ENCODE measurements around the gene UNC119B.
A peak's percentile ranks its signal among the peaks of the same experiment; 100 is the strongest.
"Not testable (repeated sequence)": the region's sequence is repeated elsewhere in the genome, so short reads cannot be mapped to it uniquely, and the experiment has no call there.

Gene UNC119B

DNA sequence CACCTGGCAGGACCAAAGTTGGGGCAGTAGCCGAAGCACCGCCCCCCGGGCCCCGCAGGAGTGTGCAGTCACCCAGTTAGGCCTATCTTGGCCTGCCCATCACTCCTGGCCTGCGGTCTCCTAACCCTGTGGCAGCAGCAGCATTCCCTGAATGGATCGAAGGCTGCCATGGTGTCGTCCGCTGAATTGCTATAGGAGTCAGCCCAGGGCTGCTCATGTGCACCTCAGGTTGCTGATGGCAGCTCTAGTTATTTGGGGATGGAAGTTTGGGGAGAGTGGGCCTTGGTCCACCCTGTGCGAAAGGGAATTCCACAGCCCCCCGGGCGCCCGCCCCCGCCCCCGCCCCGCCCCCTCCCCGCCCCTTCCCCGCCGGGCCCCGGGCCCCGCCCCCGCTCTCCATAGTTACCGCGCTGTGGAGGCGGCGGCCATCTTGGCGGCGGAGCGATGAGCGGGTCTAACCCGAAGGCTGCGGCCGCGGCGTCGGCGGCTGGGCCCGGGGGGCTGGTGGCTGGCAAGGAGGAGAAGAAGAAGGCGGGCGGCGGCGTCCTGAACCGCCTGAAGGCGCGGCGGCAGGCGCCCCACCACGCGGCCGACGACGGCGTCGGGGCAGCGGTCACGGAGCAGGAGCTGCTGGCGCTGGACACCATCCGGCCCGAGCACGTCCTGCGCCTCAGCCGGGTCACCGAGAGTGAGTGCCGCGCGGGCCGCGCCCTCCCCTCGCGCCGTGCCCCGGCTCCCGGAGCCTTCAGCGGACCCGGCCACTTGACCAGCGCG, at the start of gene UNC119B:
UNC119B (plus strand) TSS at position 428 of the 774 bp plus-strand sequence; CDS start at position 445, 17 bp downstream.
- DNase-seq = peak in 1 of 2 donors; percentile 43

DNA sequence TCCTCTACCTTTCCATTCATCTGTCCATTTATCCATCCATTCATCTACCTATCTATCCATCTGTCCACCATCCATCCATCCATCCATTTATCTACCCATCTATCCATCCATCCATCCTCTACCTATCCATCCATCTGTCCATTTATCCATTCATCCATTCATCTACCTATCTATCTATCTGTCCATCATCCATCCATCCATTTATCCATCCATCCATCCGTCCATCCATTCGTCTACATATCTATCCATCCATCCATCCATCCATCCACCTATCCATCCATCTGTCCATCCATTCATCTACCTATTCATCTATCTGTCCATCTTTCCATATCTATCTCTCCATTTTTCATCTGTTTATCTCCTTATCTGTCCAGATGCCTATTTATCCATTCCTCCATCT, 48.8 kb upstream of the UNC119B start:
- no peak for DNase-seq

DNA sequence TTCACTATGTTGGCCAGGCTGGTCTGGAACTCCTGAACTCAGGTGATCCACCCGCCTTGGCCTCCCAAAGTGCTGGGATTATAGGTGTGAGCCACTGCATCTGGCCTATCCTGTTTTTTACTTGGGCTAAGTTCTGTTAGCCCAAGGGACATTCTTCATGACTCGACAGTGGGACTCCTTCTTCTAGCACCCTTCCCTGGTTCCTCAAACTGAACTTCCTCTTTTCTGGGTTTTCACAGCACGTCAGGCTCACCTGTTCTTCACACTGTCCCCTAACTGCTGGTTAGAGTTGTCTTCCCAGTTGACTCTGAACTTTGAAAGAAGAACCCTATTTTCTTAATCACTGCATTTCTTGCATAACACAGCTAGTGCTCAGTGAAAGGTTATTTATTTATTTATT, 47.4 kb upstream of the UNC119B start:
- no peak for DNase-seq

DNA sequence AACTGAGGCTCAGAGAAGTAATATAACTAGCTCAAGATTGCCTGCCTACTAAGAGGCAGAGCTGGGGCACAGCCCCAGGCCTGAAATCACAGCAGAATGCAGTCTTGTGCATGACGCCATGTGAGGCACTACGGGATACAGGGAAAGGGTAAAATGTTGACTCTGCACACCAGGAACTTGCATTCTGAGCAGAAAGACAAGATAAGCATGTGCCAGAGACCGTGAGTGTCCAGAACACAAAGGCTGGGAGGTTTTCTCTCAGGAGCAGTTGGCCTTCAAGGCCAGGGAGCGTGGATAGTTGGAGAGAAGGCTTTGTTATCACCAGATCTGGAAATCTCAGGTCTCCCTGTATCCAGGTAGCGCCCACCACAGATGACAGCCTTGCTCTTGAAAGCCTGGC, 46.5 kb upstream of the UNC119B start:
- no peak for DNase-seq

DNA sequence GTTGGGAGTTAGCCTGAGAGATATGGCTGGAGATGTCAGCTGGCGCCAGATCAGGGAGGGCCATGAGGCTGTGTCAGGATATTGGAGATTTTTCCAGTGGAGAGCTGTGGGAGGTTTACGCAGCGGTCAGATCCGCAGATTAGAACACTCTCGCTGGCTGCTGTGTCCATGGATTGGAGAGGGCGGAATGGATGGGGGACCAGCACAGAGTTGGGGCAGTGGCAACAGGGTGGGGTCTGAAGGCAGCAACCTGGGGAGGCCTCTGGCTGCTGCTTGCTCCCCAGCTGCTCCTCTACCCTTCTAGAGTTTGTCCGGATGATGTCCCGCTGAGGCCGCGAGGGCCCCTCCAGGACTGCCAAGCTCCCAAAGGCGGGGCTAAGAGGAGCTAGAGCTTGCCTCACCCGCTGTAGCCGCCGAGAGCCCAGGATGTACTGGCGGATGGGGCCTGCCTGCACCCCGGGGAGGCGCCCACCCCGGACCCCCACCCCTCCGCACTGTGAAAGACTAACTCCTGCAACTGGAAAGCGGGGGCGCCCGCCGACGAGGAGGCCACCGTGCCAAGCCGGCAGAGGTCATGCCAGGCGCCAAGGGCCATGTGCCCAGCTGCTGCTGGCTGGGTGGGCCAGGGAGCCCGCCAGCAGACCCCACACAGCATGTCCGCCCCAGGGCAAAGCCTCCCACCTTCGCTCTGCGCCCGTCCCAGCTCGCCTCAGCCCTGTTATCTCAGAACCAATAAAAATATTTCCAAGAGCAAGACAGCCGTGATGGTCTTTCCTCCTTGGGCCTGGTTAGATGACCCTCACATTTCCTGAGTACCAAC, 43.5 kb upstream of the UNC119B start:
- DNase-seq = no peak

DNA sequence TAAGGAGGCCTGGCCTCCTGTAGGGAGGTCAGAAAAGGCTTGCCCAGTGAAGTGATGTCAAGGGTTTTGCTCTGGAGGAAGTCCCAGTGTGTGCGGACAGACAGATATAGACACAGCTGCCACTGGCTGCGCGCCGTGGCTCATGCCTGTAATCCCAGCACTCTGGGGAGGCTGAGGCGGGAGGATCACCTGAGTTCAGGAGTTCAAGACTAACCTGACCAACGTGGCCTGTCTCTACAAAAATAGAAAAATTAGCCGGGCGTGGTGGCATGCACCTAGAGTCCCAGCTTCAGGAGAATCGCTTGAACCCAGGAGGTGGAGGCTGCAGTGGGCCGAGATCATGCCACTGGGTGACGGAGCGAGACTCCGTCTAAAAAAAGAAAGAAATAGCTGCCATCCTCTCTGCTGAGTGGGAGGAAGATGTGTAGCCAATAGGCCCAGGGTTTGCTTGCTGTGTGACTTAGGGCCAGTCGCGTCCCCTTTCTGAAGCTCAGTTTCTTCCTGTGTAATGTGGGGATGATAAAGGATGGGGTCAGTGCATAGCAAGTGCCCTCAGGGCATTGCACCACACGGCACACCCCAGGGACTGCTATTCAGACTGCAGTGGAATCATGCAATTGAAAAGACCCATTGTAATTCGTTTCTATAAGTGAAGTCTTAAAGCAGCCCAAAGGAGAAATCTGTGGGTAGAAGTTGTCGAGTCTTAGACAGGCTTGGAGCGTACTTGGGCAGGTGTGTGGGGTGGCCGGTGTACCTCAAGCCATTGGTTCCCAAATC, 42.0 kb upstream of the UNC119B start:
- no peak for DNase-seq

DNA sequence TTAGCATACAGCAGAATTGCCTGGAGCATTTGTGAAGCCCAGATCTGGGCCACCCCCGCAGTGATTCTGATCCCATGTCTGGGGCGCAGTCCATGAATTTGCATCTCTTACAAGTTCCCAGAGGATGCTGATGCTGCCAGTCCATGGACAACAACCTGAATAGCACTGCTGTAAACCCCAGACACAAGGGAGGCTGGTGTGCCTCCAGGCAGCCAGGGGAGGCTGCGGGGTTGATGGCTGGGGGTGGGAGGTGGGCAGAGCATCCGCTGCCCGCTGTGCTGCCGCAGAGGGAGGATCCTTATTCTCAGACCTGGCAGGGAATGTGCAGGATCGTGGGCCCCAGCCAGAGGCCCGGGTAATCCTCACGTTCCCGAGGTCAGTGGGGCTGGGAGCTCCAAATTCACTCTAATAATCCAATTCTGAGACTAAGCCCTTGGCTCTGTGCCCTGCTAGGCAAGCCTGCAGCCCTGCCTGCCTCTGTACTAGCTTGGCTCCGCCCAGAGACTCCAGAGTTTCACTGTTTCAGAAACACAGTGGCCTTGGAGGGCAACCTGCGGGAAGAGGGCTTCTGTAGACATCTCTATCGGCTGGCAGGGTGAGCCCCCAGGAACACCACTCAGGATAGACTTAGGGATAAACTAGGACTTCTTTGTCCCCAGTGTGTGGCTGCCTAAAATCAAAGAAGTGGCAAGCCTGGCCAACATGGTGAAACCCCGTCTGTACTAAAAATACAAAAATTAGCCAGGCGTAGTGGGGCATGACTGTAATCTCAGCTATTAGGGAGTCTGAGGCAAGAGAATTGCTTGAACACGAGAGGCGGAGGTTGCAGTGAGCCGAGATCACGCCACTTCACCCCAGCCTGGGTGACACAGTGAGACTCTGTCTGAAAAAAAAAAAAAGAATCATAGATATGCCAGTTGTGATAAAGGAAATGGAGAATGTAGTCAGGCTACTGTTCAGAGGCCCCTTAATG, 41.1 kb upstream of the UNC119B start:
- no peak for DNase-seq

DNA sequence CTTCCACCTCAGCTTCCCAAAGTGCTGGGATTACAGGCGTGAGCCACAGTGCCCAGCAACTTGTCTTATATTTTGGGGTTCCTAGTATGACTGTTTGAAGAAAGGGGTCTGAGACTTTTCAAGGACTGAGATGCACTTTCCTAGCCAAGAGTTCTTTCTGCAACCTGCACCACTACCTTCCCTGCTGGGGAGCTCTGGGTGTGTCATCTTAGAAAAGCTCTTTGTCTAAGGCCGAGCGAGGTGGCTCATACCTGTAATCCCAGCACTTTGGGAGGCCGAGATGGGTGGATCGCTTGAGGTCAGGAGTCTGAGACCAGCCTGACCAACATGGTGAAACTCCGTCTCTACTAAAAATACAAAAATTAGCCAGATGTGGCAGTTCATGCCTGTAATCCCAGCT, 40.0 kb upstream of the UNC119B start:
- not testable (repeated sequence) for DNase-seq

GRCh38 chr12:120670667-120671066, 39.6 kb upstream of the UNC119B start:
- no peak for DNase-seq

DNA sequence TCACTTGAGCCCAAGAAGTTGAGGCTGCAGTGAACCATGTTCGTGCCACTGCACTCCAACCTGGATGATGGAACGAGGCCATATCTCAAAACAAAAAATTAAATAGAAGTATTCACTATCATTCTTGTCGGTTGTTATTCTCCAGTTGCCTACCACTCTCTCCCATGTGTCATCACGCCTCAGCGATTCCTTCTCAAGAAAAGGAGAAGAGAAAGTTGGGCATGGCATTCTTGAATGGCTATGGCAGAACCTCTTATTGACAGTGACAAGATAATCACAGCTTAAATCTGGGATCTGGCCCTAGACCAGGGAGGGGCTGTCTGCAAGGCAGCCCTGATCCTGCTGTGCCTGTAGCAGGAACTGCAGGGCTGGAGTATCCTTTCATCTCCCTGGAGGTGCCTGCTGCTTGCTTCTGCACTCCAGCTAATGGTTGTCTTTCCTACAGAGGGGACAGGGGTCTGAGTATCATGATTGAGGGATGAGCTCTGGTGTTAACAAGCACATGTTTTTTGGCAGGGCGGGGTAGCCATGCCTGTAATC, 36.1 kb upstream of the UNC119B start:
- peak; percentile 22 to 38 for DNase-seq

GRCh38 chr12:120677765-120678473, 32.3 kb upstream of the UNC119B start:
- peak in 1 of 2 donors; percentile 34 for DNase-seq

- DNase-seq = no peak
Measured at GRCh38 chr12:120678572-120678971, 31.7 kb upstream of the UNC119B start.

GRCh38 chr12:120680165-120680738, 30.0 kb upstream of the UNC119B start:
- DNase-seq = no peak

GRCh38 chr12:120684523-120684932, 25.7 kb upstream of the UNC119B start:
- DNase-seq = peak; percentile 86 to 92

GRCh38 chr12:120685522-120685921, 24.7 kb upstream of the UNC119B start:
- no peak for DNase-seq

GRCh38 chr12:120686151-120686689, 24.0 kb upstream of the UNC119B start:
- DNase-seq = peak; percentile 98

DNA sequence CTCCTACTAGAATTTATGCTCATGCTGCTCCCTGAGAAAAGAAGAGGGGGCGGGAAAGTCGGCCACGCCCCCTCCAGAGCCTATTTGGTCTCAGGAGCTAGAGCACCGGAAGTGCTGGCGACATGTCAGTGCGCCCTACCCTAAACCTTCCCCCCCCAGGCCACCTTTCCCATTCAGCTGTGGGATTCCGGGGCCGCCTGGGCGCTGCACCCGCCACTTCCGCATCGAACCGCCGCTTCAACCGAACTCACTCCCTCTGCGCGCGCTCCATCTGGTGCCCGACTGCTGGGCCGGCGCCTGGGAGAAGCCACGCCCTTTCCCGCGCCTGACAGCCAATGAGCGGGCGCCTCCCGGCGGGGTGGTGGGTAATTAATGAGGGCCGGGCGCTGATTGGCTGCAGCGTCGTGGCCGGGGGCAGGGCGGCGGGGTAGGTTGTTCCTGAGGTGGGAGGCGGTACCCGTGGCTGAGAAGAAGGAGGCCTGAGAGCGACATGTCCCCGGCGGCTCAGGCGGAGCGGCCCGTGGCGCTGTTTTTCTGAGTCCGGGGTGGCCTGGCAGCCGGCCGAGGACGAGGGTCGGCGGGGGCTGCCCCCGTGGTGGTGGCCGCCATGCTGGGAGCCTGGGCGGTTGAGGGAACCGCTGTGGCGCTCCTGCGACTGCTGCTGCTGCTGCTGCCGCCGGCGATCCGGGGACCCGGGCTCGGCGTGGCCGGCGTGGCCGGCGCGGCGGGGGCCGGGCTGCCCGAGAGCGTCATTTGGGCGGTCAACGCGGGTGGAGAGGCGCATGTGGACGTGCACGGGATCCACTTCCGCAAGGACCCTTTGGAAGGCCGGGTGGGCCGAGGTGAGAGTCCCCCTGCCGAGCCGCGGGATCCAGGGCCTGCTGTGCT, 23.3 kb upstream of the UNC119B start, which contains the start of gene MLEC:
MLEC (plus strand) TSS at position 460 of the 888 bp plus-strand sequence; CDS start at position 608, 148 bp downstream.
- peak; percentile 95 to 97 for DNase-seq

DNA sequence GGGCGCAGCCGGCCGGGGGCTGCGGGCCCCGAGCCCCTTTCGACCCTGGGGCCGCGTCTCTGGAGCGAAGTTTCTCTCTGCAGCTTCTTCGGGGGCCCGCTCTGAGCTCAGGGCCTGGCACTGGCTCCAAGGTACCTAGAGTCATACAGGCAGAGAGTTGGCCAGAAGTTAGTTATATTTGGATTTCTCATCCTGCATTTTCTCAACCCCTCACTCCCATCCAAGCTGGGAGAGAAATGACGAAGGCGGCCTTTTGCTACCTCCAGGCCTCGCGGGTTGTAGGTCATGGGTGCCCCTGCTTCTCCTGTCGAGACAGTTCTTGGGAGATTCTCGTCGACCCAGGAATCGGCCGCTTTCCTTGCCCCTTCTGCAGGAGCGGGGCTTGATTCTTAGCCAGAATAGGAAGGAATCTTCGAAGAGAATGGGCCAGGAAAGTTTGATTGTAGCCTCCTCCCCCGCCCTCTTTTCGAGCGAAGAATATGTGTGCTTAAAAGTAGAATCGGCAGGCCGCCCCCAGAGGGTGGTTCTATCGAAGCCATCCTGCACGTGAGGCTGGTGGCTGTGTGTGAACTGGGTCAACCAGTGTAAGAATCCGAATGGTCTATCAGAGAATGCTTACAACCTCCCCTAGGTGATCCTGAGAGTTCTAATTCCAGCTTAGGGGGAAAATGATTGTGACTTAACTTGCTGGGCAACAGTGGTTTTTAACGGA, 22.5 kb upstream of the UNC119B start:
- no peak for DNase-seq

Data from inflammatory macrophage treated with lipopolysaccharide for 1 hour (primary cell).